NOMO-1 (cell line): Measurements from ENCODE around the gene FABP3.
A peak's percentile ranks its signal among the peaks of the same experiment; 100 is the strongest.
"Not testable (repeated sequence)": the region's sequence is repeated elsewhere in the genome, so short reads cannot be mapped to it uniquely, and the experiment has no call there.

Experiments used
- DNase-seq, 2 experiments: peaks; one replicate each; lab custom pipeline; 2025; ENCODE audit not compliant: unreplicated experiment in 2 of 2; lab: John Stamatoyannopoulos, UW

Gene FABP3

DNA sequence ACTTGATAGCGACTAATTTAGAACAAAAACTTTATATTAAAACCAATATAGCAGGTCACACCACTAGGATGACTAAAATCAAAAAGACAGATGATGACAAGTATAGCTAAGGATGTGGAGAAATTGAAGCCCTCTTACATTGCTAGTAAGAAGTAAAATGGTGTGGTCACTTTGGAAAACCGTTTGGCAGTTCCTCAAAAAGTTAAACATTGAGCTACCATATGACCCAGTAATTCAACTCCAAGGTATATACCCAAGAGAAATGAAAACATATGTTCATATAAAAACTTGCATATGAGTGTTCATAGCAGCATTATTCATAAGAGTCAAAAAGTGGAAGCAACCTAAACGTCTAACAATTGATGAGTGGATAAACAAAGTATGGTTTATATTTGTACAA, 27.1 kb upstream of the FABP3 start:
- no peak for DNase-seq

DNA sequence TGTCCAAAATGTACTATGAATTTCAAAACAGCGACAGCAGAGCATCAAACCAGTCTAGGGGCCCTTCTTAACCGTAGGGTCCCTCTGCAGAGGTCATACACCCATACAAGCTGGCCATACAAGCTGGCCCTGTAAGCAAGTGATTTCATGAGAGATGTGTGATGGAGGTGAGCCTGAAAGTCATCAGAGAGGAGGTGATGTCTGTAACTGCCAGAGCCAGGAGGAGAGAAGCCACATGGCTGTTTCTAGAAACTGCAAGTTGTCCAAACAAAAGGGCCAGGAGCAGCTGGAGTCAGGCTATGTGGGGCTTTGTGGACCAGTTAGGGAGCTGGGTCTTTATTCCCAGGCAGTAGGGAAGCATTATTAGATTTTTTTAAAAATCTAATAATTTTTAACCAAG, 25.4 kb upstream of the FABP3 start:
- no peak for DNase-seq

GRCh38 chr1:31397360-31398095, 24.7 kb upstream of the FABP3 start:
- no peak for DNase-seq

GRCh38 chr1:31396633-31397351, 23.9 kb upstream of the FABP3 start:
- peak; percentile 76 to 80 for DNase-seq

GRCh38 chr1:31394584-31395193, 21.8 kb upstream of the FABP3 start:
- peak; percentile 69 to 77 for DNase-seq

GRCh38 chr1:31393463-31393862, 20.6 kb upstream of the FABP3 start:
- DNase-seq = no peak

DNA sequence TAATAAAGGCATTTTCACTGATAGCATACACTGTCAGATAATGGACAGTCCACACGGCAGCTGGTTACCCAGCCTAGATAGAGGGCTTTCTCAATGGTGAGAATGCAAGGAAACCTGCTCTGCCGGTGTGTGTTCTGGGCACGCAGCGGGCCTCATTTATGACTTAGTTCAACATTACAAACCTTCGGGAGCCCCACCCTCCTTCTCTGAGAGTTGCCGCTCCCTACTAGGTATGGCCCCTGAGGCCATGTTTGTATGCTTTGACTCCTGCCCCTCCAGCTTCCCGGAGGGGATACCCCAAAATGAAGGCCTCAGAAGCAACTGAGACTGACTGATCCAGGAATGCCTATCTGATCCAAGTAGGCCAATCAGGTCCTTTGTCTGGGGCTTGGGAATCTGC, 17.2 kb upstream of the FABP3 start:
- no peak for DNase-seq

- DNase-seq = no peak
Measured at GRCh38 chr1:31389616-31390015, 16.7 kb upstream of the FABP3 start.

DNA sequence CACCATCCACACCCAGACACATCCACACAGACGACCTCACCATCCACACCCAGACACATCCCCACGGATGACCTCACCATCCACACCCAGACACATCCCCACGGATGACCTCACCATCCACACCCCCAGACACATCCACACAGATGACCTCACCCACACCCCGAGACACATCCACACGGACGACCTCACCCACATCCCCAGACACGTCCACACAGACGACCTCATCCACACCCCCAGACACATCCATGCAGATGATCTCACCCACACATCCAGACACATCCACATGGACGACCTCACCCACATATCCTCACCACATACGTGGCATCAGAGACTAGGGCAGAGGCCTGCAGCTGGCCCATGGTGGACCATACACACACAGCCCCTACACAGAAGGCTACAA, 14.7 kb upstream of the FABP3 start:
- DNase-seq = no peak

GRCh38 chr1:31386576-31387243, 13.8 kb upstream of the FABP3 start:
- not testable (repeated sequence) for DNase-seq

- no peak for DNase-seq
Measured at GRCh38 chr1:31383967-31384366, 11.1 kb upstream of the FABP3 start.

- DNase-seq = no peak
Measured at GRCh38 chr1:31382379-31382989, 9.6 kb upstream of the FABP3 start.

GRCh38 chr1:31381394-31382294, 8.8 kb upstream of the FABP3 start:
- no peak for DNase-seq

DNA sequence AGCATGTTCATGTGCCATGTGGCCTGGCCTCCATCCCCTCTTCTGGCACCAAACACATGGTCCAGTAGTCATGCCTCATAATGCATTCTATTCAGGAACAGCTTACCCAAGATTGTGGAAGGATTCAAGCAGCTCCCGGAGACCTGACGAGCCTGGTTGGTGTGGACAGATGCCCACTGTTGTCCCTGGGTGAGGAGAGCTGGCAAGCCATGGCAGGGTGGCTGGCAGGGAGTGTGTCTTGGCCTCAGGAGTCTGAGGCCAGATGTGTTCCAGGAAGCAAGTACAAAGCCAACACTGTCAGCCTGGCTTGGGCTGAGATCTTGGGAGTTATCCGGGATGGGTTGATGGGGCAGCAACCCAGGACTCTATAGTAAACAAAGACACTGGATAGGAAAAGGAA, 7.3 kb upstream of the FABP3 start:
- no peak for DNase-seq

GRCh38 chr1:31378001-31378400, 5.1 kb upstream of the FABP3 start:
- no peak for DNase-seq

DNA sequence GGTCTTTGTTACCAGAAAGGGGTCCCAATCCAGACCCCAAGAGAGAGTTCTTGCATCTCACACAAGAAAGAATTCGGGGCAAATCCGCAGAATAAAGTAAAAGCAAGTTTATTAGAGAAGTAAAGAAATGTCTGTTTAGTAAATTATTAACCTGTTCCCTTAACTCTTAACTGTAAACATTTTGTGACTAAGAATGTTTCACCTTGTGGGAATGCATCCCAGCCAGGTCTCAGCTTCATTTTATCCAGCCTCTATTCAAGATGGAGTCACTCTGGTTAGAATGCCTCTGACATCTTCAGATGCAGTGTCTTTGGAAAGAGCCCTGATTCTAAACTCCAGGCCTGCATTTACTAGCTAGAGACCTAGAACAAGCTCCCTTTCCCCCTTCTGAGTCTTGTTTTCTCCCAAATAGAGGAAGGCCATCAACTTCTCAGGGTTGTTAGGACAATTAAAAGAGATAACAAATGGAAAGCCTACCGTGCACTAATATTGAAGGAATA, 4.5 kb upstream of the FABP3 start:
- DNase-seq = no peak

DNA sequence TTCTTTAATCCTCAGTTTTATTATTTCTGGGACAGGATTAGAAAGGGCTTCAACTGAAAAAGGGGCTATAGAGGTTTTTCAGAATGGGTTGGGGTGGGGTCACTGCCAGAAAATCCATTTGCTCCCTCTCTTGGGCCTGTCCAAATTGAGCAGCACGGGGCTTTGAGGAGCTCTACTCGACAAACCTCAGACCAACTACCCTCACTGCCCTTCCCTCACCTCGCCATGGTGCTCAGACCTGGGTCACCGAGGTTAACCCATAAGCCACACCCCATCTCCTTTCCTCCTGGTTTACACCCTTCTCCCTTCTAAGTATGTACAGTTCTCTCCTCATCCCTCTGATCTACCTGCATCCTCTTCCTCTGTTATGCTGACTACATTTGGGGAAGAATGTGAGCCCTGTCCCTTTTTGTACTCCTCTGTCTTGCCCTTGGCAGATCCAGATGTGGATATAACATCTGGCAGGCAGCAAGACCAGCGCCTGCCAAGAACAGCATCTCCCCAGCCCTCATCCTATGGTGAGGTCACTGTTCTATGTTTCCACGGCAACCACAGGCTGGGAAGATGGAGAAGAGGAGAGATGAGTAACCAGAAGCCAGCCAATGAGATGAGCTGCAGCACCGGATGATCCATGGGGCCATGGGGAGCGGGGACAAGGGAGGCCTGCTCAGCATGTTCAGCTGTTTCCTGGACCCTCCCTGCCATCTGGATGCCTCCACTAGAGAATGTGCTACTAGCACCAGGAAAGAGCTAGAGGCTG, 3.7 kb upstream of the FABP3 start:
- no peak for DNase-seq

- DNase-seq = no peak
Measured at GRCh38 chr1:31374511-31375196, 1.8 kb upstream of the FABP3 start.
